Activated T-cell treated with anti-CD3 and anti-CD28 coated beads, Interleukin-2, amount 50 U/mL, for 72 hours (primary cell): ENCODE data around the gene RNPEP. TPM values are rescaled to one million over a fixed set of nuclear protein-coding genes. Genes with fewer than 3 reads are reported as not detected.
"Not testable (repeated sequence)": the region's sequence is repeated elsewhere in the genome, so short reads cannot be mapped to it uniquely, and the experiment has no call there.

Experiments
- ATAC-seq, 2 donors: fragments of 150-1000 bp; cut with Tn5 transposase; replicated peaks in 1 of 2; 2 replicates each; pipeline ENCODE4 v1.10.0; 2021; ENCODE audit warnings: moderate library complexity in 2 of 2, mild to moderate bottlenecking in 1 of 2
- DNase-seq, 2 donors: peaks; one replicate each; pipeline ENCODE4 v3.0.0; 2021 to 2022; ENCODE audit warnings: mixed read lengths in 1 of 2
- H3K27ac Mint-ChIP-seq: one replicate; pipeline ENCODE4 v1.8.0; 2022; ENCODE audit warnings: mild to moderate bottlenecking, moderate library complexity, mixed read lengths
- H3K27me3 Mint-ChIP-seq: one replicate; pipeline ENCODE4 v1.8.0; 2022; ENCODE audit warnings: low read depth, mixed read lengths
- H3K36me3 Mint-ChIP-seq, 2 donors: one replicate each; pipeline ENCODE4 v1.8.0; 2022; ENCODE audit warnings: mixed read lengths in 2 of 2, mild to moderate bottlenecking in 1 of 2; ENCODE audit not compliant: insufficient read depth in 2 of 2
- H3K4me1 Mint-ChIP-seq: one replicate; pipeline ENCODE4 v1.8.0; 2022; ENCODE audit warnings: low read depth, mixed read lengths
- H3K4me3 Mint-ChIP-seq, 2 donors: one replicate each; pipeline ENCODE4 v1.8.0; 2022; ENCODE audit warnings: mild to moderate bottlenecking in 2 of 2, mixed read lengths in 2 of 2, moderate library complexity in 2 of 2
- H3K9me3 Mint-ChIP-seq, 2 donors: one replicate each; pipeline ENCODE4 v1.8.0; 2022; ENCODE audit warnings: mixed read lengths in 2 of 2
- total RNA-seq, 2 donors: library from RNA; stranded (reverse); gene quantifications; one replicate each; pipeline ENCODE4 v1.2.3, GENCODE V29; 2022

Gene RNPEP
- total RNA-seq, 2 donors from 2014 or later, result 43.2 to 46.4 TPM

DNA sequence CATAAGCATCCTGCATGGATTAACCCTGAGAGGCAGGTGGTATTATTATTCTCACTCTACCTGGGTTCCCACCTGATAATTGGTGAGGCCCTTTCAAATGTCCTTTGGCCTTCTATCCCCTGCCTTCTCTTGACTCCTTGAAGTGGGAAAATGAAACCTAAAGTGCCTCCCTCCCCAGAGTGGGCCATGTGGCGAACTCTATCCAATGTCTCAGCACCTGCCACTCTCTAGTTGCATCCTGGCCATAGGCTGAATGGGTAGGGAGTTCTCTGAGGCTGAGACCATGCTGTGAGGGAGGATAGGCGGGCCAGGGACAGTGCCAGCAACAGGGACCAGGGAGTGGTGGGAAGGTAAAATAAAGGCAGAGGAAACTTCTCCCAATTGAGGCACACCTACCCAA lies 63.3 kb downstream of the RNPEP start:
- no peak overlapping the region for H3K4me3 Mint-ChIP-seq
- no peaks in the 10 kb centered on the region for H3K36me3 Mint-ChIP-seq
- H3K27ac Mint-ChIP-seq, result no peak overlapping the region
- ATAC-seq (no peak), DNase-seq (no peak)
- no peaks in the 10 kb centered on the region for H3K4me1 Mint-ChIP-seq
- no peaks in the 10 kb centered on the region for H3K9me3 Mint-ChIP-seq
- H3K27me3 Mint-ChIP-seq, result no peaks in the 10 kb centered on the region

DNA sequence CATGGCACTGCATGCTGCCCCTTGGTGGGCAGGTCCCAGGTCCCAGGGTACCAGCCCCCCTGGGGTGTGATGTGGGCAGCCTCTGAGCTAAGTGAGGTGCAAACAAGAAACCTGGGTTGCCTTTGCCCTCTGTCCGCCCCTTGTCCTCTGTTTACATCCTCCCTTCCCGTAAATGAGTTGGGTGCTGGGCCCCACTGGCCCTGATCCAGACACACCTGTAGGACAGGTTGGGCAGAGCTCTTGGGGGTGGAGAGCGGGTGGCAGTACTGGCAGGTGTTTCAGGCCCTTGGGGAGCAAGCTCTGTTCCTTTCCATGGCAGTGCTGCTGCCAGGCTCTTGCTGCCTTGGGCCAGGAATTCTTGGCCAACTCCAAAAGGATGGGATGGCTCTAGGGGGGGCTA lies 63.8 kb downstream of the RNPEP start:
- H3K9me3 Mint-ChIP-seq, result no peaks in the 10 kb centered on the region
- ATAC-seq (no peak), DNase-seq (no peak)
- no peak overlapping the region for H3K4me3 Mint-ChIP-seq
- no peaks in the 10 kb centered on the region for H3K4me1 Mint-ChIP-seq
- H3K27ac Mint-ChIP-seq, result no peak overlapping the region
- no peaks in the 10 kb centered on the region for H3K36me3 Mint-ChIP-seq
- no peaks in the 10 kb centered on the region for H3K27me3 Mint-ChIP-seq

DNA sequence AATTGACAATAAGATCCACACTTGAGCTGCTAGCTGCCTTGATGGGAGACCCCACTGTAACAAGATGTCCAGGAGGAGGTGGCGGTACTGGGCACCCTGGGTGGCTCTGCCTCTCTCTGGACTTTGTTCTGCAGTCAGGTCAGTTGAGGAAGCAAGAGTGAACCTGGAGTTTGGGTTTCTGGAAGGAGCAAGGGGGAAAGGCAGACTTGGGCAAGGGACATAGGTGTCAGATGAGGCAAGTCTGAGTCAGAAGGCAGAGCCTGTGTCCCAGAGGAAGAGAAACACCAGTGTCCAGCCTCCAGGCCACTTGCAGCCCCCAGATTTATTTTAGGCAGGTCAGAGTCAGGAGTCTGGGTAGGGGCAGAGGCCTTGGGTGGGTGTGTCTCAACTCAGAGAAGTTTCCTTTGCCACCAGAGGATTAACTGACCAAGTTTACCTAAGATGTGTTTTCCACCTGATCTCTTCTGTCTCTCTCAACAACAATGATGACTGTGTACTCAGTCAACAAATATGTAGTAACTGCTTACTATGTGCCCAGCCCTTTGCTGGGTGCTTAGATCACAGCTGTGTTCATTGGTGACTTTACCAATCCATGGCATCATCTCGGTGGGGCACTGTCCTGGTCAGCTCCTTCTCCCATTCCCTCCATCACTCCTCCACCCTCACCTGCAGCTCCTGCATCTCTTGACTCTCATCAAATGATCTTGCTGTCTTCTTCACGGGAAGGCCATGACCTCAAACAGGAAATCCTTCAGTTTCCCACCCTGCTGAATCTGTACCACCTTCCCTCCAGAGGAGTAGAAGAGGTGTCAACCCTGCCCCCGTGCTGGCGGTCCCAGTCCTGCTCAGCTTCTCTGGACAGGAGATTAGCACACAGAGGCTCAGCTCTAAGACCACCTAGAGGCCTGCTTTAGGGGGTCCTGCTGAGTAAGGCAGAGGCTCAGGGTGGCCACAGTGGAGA lies 64.6 kb downstream of the RNPEP start:
- Mint-ChIP-seq H3K4me3 (no peak overlapping the region), H3K36me3 (no peaks in the 10 kb centered on the region), H3K4me1 (no peaks in the 10 kb centered on the region), H3K27ac (no peak overlapping the region), H3K9me3 (no peaks in the 10 kb centered on the region), H3K27me3 (no peaks in the 10 kb centered on the region)
- no peak for ATAC-seq
- no peak for DNase-seq

DNA sequence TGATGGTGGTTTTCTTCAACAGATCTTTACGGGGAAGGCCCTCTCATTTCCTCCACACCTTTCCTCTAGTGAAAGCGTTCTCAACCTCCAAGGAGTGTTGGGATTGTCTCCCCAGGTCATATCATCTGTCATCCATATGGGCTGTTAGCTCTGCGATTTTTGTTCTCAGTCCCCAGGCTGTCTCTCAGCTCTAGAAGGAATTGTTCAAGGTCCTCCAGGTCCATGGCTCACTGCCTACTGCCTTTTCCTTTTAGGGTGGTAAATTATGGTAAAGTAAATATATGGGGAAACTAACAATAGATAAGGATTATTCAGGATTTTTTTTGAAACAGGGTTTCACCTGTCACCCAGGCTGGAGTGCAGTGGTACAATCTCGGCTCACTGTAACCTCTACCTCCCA lies 65.5 kb downstream of the RNPEP start:
- ATAC-seq, result no peak
- no peaks in the 10 kb centered on the region for H3K4me1 Mint-ChIP-seq
- no peaks in the 10 kb centered on the region for H3K36me3 Mint-ChIP-seq
- H3K4me3 Mint-ChIP-seq, result no peak overlapping the region
- no peak overlapping the region for H3K27ac Mint-ChIP-seq
- H3K27me3 Mint-ChIP-seq, result no peaks in the 10 kb centered on the region
- DNase-seq, result no peak
- H3K9me3 Mint-ChIP-seq, result no peaks in the 10 kb centered on the region

DNA sequence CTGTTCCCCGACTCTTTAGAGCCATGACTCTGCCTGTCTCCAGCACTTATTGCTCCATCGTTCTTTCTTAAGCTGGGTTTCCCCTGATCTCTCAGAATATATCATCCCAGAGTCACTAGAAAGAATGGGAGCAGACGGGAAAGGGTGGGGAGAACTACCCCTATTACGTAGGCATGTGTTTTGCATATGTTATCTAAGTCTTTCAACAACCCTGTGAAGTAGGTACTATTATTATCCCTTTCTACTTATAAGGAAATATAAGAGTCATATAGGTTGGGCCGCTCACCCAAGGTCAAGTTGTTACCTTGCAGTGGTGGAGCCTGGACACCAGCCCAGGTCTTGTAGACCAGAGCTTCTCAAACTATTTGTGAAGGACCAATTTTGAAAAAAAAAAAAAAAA lies 66.7 kb downstream of the RNPEP start:
- Mint-ChIP-seq H3K27me3 (no peaks in the 10 kb centered on the region), H3K9me3 (no peaks in the 10 kb centered on the region), H3K36me3 (no peaks in the 10 kb centered on the region), H3K27ac (no peak overlapping the region), H3K4me3 (no peak overlapping the region), H3K4me1 (no peaks in the 10 kb centered on the region)
- no peak for DNase-seq
- no peak for ATAC-seq

DNA sequence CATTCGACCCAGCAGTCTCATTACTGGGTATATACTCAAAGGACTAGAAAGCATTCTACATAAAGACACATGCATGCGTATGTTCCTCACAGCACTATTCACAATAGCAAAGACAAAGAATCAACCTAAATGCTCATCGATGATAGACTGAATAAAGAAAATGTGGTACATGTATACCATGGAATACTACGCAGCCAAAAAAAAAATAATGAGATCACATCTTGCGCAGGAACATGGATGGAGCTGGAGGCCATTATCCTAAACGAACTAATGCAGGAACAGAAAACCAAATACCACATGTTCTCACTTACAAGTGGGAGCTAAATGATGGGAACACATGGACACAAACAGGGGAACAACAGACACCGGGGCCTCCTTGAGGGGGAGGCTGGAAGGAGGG lies 71.6 kb downstream of the RNPEP start:
- no peaks in the 10 kb centered on the region for H3K36me3 Mint-ChIP-seq
- DNase-seq (no peak), ATAC-seq (no peak)
- no peaks in the 10 kb centered on the region for H3K9me3 Mint-ChIP-seq
- no peak overlapping the region for H3K4me3 Mint-ChIP-seq
- H3K27me3 Mint-ChIP-seq, result no peaks in the 10 kb centered on the region
- H3K4me1 Mint-ChIP-seq, result no peaks in the 10 kb centered on the region
- no peak overlapping the region for H3K27ac Mint-ChIP-seq

DNA sequence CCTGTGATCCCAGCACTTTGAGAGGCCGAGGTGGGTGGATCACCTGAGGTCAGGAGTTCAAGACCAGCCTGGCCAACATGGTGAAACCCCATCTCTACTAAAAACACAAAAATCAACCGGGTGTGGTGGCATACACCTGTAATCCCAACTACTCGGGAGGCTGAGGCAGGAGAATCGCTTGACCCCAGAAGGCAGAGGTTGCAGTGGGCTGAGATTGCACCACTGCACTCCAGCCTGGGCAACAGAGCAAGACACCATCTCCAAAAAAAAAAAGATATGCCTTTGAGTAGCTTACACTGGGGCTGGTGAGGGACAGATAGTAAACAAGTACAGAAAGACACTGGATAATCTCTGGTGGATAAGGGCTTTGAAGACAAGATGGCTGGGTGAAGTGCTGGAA lies 72.2 kb downstream of the RNPEP start:
- H3K27me3 Mint-ChIP-seq, DNase-seq, H3K27ac Mint-ChIP-seq, H3K4me3 Mint-ChIP-seq, H3K9me3 Mint-ChIP-seq, ATAC-seq, H3K4me1 Mint-ChIP-seq, H3K36me3 Mint-ChIP-seq: not testable (repeated sequence)

Other genes with a start within 250 kb of the RNPEP start
- gene IPO9, start 153.5 kb upstream of the RNPEP start, total RNA-seq, result 10 to 100 TPM; 47.8 to 49.8 TPM
- under 1 TPM; 0.94 to 0.97 TPM for gene SHISA4, start 93.8 kb upstream of the RNPEP start, total RNA-seq
- not detected for gene LMOD1, start 36.1 kb upstream of the RNPEP start, total RNA-seq
- 10 to 100 TPM; 34.4 to 40.1 TPM for gene TIMM17A, start 27.1 kb upstream of the RNPEP start, total RNA-seq
- under 1 TPM; 0.22 to 0.76 TPM for gene ELF3, start 27.9 kb downstream of the RNPEP start, total RNA-seq
- not detected for gene GPR37L1, start 140.3 kb downstream of the RNPEP start, total RNA-seq
- gene ARL8A, start 162.1 kb downstream of the RNPEP start, total RNA-seq, result 10 to 100 TPM; 58.1 to 77.1 TPM
- 100 to 1,000 TPM; 196 to 201 TPM for gene PTPN7, start 178.0 kb downstream of the RNPEP start, total RNA-seq
- gene LGR6, start 211.2 kb downstream of the RNPEP start, total RNA-seq, result under 1 TPM; 0.22 to 0.69 TPM